CD4-positive, alpha-beta T cell treated with Interleukin-6 for 4 hours (primary cell): ENCODE data around the gene ADAM23.

ENCODE experiments used
- DNase-seq: peaks from one replicate; pipeline ENCODE4 v3.0.0-alpha.2; 2020; ENCODE audit warnings: mixed read lengths

The ADAM23 gene

GRCh38 chr2:206511283-206511682, 68.0 kb downstream of the ADAM23 start:
- DNase-seq: no peak

- DNase-seq: no peak
Measured at GRCh38 chr2:206512999-206513398, 69.7 kb downstream of the ADAM23 start.

- DNase-seq: no peak
Measured at GRCh38 chr2:206515580-206515979, 72.2 kb downstream of the ADAM23 start.

- no peak for DNase-seq
Measured at GRCh38 chr2:206518997-206519396, 75.7 kb downstream of the ADAM23 start.

- no peak for DNase-seq
Measured at GRCh38 chr2:206520450-206520849, 77.1 kb downstream of the ADAM23 start.

- DNase-seq: no peak
Measured at GRCh38 chr2:206521115-206521514, 77.8 kb downstream of the ADAM23 start.

- no peak for DNase-seq
Measured at GRCh38 chr2:206521612-206522011, 78.3 kb downstream of the ADAM23 start.

- DNase-seq: no peak
Measured at GRCh38 chr2:206526416-206526815, 83.1 kb downstream of the ADAM23 start.

GRCh38 chr2:206527153-206527552, 83.8 kb downstream of the ADAM23 start:
- no peak for DNase-seq

- peak; percentile 35 for DNase-seq
Measured at GRCh38 chr2:206530727-206531126, 87.4 kb downstream of the ADAM23 start.

GRCh38 chr2:206531996-206532543, 88.7 kb downstream of the ADAM23 start:
- DNase-seq: no peak

GRCh38 chr2:206533977-206534376, 90.6 kb downstream of the ADAM23 start:
- DNase-seq: no peak

- DNase-seq: no peak
Measured at GRCh38 chr2:206535260-206535986, 92.1 kb downstream of the ADAM23 start.

- no peak for DNase-seq
Measured at GRCh38 chr2:206540757-206541156, 97.4 kb downstream of the ADAM23 start.

- DNase-seq: no peak
Measured at GRCh38 chr2:206543073-206543472, 99.7 kb downstream of the ADAM23 start.

GRCh38 chr2:206548383-206548782, 105.1 kb downstream of the ADAM23 start:
- DNase-seq: no peak

GRCh38 chr2:206555721-206556120, 112.4 kb downstream of the ADAM23 start:
- DNase-seq: no peak

GRCh38 chr2:206556357-206556949, 113.1 kb downstream of the ADAM23 start:
- DNase-seq: no peak

- DNase-seq: no peak
Measured at GRCh38 chr2:206557321-206557720, 114.0 kb downstream of the ADAM23 start.

- no peak for DNase-seq
Measured at GRCh38 chr2:206558492-206558891, 115.2 kb downstream of the ADAM23 start.

GRCh38 chr2:206561962-206562361, 118.6 kb downstream of the ADAM23 start:
- DNase-seq: no peak

GRCh38 chr2:206562375-206562774, 119.0 kb downstream of the ADAM23 start:
- DNase-seq: no peak

- DNase-seq: no peak
Measured at GRCh38 chr2:206563374-206563773, 120.0 kb downstream of the ADAM23 start.

- DNase-seq: no peak
Measured at GRCh38 chr2:206565666-206566065, 122.3 kb downstream of the ADAM23 start.
